Prostate gland (tissue), 2 donors: ENCODE results near the gene PDE10A.

Source experiments
- POLR2A ChIP-seq: fragments of 450-650 bp; IDR thresholded peaks from one replicate; pipeline ENCODE4 v1.6.1; 2016; ENCODE audit warnings: antibody characterized with exemption, mild to moderate bottlenecking
- TF ChIP-seq, protein P1 (sequence below), 4 experiments: fragments of 200-600 bp in 2 of 4; fragments of 450-650 bp in 2 of 4; sonication (generic) in 2 of 4; IDR thresholded peaks; 1 replicate in 3 of 4; 2 replicates in 1 of 4; pipeline ENCODE4 v1.5.1; 2016 to 2019; ENCODE audit warnings: antibody characterized with exemption in 4 of 4, mild to moderate bottlenecking in 2 of 4, moderate library complexity in 2 of 4

DNA sequence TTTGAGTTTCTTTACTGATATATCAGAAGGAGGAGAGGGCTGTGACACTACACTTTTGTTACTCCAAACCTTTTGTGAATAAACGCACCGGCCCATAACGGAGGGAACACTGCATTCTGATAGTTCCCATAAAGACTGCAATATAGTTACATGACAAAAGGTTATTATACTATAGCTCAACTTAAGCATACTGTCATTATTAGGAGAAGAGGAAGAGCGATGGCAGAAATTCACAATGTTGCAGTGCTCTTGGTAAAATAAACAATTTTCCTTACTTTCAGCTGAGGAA, 2.3 kb upstream of the PDE10A start:
- TF ChIP-seq, protein P1, sequence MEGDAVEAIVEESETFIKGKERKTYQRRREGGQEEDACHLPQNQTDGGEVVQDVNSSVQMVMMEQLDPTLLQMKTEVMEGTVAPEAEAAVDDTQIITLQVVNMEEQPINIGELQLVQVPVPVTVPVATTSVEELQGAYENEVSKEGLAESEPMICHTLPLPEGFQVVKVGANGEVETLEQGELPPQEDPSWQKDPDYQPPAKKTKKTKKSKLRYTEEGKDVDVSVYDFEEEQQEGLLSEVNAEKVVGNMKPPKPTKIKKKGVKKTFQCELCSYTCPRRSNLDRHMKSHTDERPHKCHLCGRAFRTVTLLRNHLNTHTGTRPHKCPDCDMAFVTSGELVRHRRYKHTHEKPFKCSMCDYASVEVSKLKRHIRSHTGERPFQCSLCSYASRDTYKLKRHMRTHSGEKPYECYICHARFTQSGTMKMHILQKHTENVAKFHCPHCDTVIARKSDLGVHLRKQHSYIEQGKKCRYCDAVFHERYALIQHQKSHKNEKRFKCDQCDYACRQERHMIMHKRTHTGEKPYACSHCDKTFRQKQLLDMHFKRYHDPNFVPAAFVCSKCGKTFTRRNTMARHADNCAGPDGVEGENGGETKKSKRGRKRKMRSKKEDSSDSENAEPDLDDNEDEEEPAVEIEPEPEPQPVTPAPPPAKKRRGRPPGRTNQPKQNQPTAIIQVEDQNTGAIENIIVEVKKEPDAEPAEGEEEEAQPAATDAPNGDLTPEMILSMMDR (IDR thresholded peaks at IDR 0.05) = no peak
- no peak for TF ChIP-seq POLR2A
